ENCODE results near the gene SRRT.

SRRT gene

GRCh38 chr7:100888291-100888987 lies 13.5 kb downstream of the SRRT start:
- no peak for TF ChIP-seq CTCF (IDR thresholded peaks at IDR 0.05; ENCODE audit: extremely low read depth, missing control alignments)
- peak; percentile 22 for DNase-seq (ENCODE audit: low spot score)

- no peak for TF ChIP-seq CTCF (IDR thresholded peaks at IDR 0.05; ENCODE audit: extremely low read depth, missing control alignments)
These were observed 14.3 kb downstream of the SRRT start, which contains the start of gene UFSP1 for GRCh38 chr7:100888988-100889750. UFSP1 (minus strand) TSS chr7:100889715; CDS start chr7:100889271, 444 bp downstream.

GRCh38 chr7:100890653-100891567 lies 16.0 kb downstream of the SRRT start:
- no peak for TF ChIP-seq CTCF (IDR thresholded peaks at IDR 0.05; ENCODE audit: extremely low read depth, missing control alignments)

More at GRCh38 chr7:100888988-100889750, 14.3 kb downstream of the SRRT start, which contains the start of gene UFSP1:
- peak; percentile 40 for DNase-seq (ENCODE audit: low spot score)

GRCh38 chr7:100891568-100892247 lies 16.8 kb downstream of the SRRT start:
- no peak for TF ChIP-seq CTCF (IDR thresholded peaks at IDR 0.05; ENCODE audit: extremely low read depth, missing control alignments)
- DNase-seq (ENCODE audit: low spot score), result no peak

More at GRCh38 chr7:100890653-100891567, 16.0 kb downstream of the SRRT start:
- DNase-seq (ENCODE audit: low spot score), result peak; percentile 56

GRCh38 chr7:100892364-100893317 lies 17.7 kb downstream of the SRRT start:
- no peak for TF ChIP-seq CTCF (IDR thresholded peaks at IDR 0.05; ENCODE audit: extremely low read depth, missing control alignments)
- DNase-seq (ENCODE audit: low spot score), result peak; percentile 5

All from GM20000 (cell line).